CD4-positive, alpha-beta T cell treated with Interleukin-17A for 1 hour (primary cell): ENCODE results near the gene CEMIP2.

ENCODE experiments used
- DNase-seq: peaks from one replicate; pipeline ENCODE4 v3.0.0-alpha.2; 2020

The CEMIP2 gene

GRCh38 chr9:71637926-71638325, 130.4 kb downstream of the CEMIP2 start:
- DNase-seq = no peak

- no peak for DNase-seq
Measured at GRCh38 chr9:71637375-71637774, 130.9 kb downstream of the CEMIP2 start.

GRCh38 chr9:71636143-71636839, 132.0 kb downstream of the CEMIP2 start:
- DNase-seq = no peak

- no peak for DNase-seq
Measured at GRCh38 chr9:71634752-71635151, 133.6 kb downstream of the CEMIP2 start.
